Measurements from ENCODE around the gene TVP23C. TPM values are rescaled to one million over a fixed set of nuclear protein-coding genes. Genes with fewer than 3 reads are reported as not detected.

The TVP23C gene
- total RNA-seq, 1 experiment from 2014 or later: 6.7 TPM

- CTCF ChIA-PET: interaction anchor here (1.3 kb wide), 1 partner anchor 40 kb away, joined by 3 read pairs; no protein-coding TSS in a partner anchor
- Histone ChIP-seq H3K4me1 (ENCODE audit: control insufficient read depth, insufficient read depth, low read length) (peaks cover 4% of the 10 kb centered on the region; the same call in 1 of the 2 replicates), H3K4me3 (ENCODE audit: low read depth in 2 of 2, low read length in 2 of 2) (no peak overlapping the region), H3K27me3 (ENCODE audit: control insufficient read depth, insufficient read depth, low read length) (no peaks in the 10 kb centered on the region), H3K27ac (ENCODE audit: low read length) (no peak overlapping the region), H3K36me3 (ENCODE audit: control insufficient read depth, insufficient read depth, low read length) (no peaks in the 10 kb centered on the region), H3K9me3 (ENCODE audit: control insufficient read depth, insufficient read depth, low read depth, low read length) (no peaks in the 10 kb centered on the region)
- no peak for DNase-seq (ENCODE audit: low read depth, low spot score)
- ATAC-seq: no peak
- POLR2A ChIA-PET: no interaction called here
- TF ChIP-seq TCF7L2 (IDR thresholded peaks at IDR 0.05; ENCODE audit: low read depth, low read length): no peak
- no peak for TF ChIP-seq CTCF (IDR thresholded peaks at IDR 0.05)
- no peak for TF ChIP-seq REST (IDR thresholded peaks at IDR 0.05; ENCODE audit: insufficient read depth in 1 of 2, low read depth in 2 of 2, low read length in 1 of 2)
- no peak for TF ChIP-seq SIN3A (IDR thresholded peaks at IDR 0.05; ENCODE audit: borderline replicate concordance, insufficient read depth, low read depth, low read length)
- TF ChIP-seq POLR2AphosphoS5 (IDR thresholded peaks at IDR 0.05; ENCODE audit: low read depth, low read length): no peak
- intact Hi-C loops (cut with micrococcal nuclease; ENCODE audit: unreplicated experiment): loop anchor here (2.0 kb wide), 1 partner anchor 243 kb away; no protein-coding TSS in a partner anchor
- in situ Hi-C loops (cut with HindIII; ENCODE audit: low pct_unique_long_range_greater_than_20kb, low sequenced_read_pairs): no loop called here
- no TSS peak for BruUV-seq (replicated peaks)
Observed at GRCh38 chr17:15503731-15504130, 59.6 kb downstream of the TVP23C start.

GRCh38 chr17:15502369-15503112 lies 60.7 kb downstream of the TVP23C start:
- Histone ChIP-seq H3K27ac (ENCODE audit: low read length) (no peak overlapping the region), H3K27me3 (ENCODE audit: control insufficient read depth, insufficient read depth, low read length) (no peaks in the 10 kb centered on the region), H3K36me3 (ENCODE audit: control insufficient read depth, insufficient read depth, low read length) (no peaks in the 10 kb centered on the region), H3K9me3 (ENCODE audit: control insufficient read depth, insufficient read depth, low read depth, low read length) (no peaks in the 10 kb centered on the region), H3K4me3 (ENCODE audit: low read depth in 2 of 2, low read length in 2 of 2) (no peak overlapping the region), H3K4me1 (ENCODE audit: control insufficient read depth, insufficient read depth, low read length) (peaks cover 4% of the 10 kb centered on the region; the same call in 1 of the 2 replicates)
- in situ Hi-C loops (cut with HindIII; ENCODE audit: low pct_unique_long_range_greater_than_20kb, low sequenced_read_pairs) (no loop called here), intact Hi-C loops (cut with micrococcal nuclease; ENCODE audit: unreplicated experiment) (loop anchor here (2.0 kb wide), 1 partner anchor 242 kb away; no protein-coding TSS in a partner anchor)
- no peak for DNase-seq (ENCODE audit: low read depth, low spot score)
- peak; percentile 95 for ATAC-seq
- ChIA-PET POLR2A (interaction anchor here (0.7 kb wide), 2 partner anchors 162 to 472 kb away, joined by 4 read pairs; no protein-coding TSS in a partner anchor), CTCF (interaction anchor here (0.6 to 1.3 kb wide), 12 partner anchors 13 to 1159 kb away, joined by 3 to 9 read pairs (median 4); no protein-coding TSS in a partner anchor)
- no TSS peak for BruUV-seq (replicated peaks)
- peak; percentile 95 for TF ChIP-seq CTCF (IDR thresholded peaks at IDR 0.05)
- no peak for TF ChIP-seq SIN3A (IDR thresholded peaks at IDR 0.05; ENCODE audit: borderline replicate concordance, insufficient read depth, low read depth, low read length)
